Measurements from ENCODE around the gene FAT4.

DNA sequence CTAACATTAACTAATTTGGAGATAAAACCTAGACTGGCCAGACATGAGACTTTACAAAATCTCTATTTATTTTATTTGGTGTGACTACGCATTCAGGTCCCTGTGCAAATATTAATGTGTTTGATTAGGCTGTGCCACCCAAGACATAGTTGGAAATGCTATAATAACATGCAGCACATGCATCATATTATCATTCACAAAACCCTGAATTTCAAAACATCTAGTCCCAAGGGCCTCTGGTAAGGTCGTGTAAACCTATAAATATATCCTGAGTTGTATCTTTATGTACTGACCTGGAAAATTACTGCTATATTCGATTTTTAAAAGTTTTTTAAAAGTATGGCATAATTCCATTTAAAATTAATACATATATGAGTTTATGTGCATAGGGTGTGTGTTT lies 47.1 kb upstream of the FAT4 start:
- TF ChIP-seq, protein P1, sequence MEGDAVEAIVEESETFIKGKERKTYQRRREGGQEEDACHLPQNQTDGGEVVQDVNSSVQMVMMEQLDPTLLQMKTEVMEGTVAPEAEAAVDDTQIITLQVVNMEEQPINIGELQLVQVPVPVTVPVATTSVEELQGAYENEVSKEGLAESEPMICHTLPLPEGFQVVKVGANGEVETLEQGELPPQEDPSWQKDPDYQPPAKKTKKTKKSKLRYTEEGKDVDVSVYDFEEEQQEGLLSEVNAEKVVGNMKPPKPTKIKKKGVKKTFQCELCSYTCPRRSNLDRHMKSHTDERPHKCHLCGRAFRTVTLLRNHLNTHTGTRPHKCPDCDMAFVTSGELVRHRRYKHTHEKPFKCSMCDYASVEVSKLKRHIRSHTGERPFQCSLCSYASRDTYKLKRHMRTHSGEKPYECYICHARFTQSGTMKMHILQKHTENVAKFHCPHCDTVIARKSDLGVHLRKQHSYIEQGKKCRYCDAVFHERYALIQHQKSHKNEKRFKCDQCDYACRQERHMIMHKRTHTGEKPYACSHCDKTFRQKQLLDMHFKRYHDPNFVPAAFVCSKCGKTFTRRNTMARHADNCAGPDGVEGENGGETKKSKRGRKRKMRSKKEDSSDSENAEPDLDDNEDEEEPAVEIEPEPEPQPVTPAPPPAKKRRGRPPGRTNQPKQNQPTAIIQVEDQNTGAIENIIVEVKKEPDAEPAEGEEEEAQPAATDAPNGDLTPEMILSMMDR (IDR thresholded peaks at IDR 0.05), result no peak
- no peak for TF ChIP-seq ZFX (IDR thresholded peaks at IDR 0.05; ENCODE audit: borderline replicate concordance)
